ENCODE data around the gene GAN. TPM values are rescaled to one million over a fixed set of nuclear protein-coding genes. Genes with fewer than 3 reads are reported as not detected.

The GAN gene
- total and polyA plus RNA-seq, 10 of the 15 experiments (the other 5 are each of a cell fraction or from before 2014, with no cell fraction given), result 0.42 to 8.4 (median 2.5) TPM

GRCh38 chr16:81384006-81384405 is 69.2 kb downstream of the GAN start:
- CTCF ChIA-PET, result interaction anchor here (0.6 kb wide), 1 partner anchor 20 kb away, joined by 3 read pairs; no protein-coding TSS in a partner anchor
- BruUV-seq (replicated peaks), result no TSS peak

More at GRCh38 chr16:81384006-81384405, 69.2 kb downstream of the GAN start:
- Histone ChIP-seq H3K27me3 (replicated peaks in 1 of 2; ENCODE audit: control insufficient read depth in 2 of 2, insufficient read depth in 2 of 2, low read length in 1 of 2) (no peaks in the 10 kb centered on the region), H3K4me3 (no peak overlapping the region), H3K27ac (ENCODE audit: control insufficient read depth, insufficient read depth) (no peak overlapping the region), H2AFZ (ENCODE audit: control insufficient read depth, low read depth, low read length) (no peak overlapping the region), H3K79me2 (ENCODE audit: control insufficient read depth, insufficient read depth, low read length) (no peaks in the 10 kb centered on the region), H3K4me2 (ENCODE audit: control insufficient read depth, insufficient read depth) (no peak overlapping the region), H4K20me1 (ENCODE audit: control insufficient read depth, insufficient read depth) (no peaks in the 10 kb centered on the region), H3K9me3 (replicated peaks; ENCODE audit: control insufficient read depth, insufficient read depth, low read length) (no peaks in the 10 kb centered on the region), H3K9ac (ENCODE audit: control insufficient read depth, insufficient read depth, low read length) (no peak overlapping the region), H3K36me3 (ENCODE audit: control insufficient read depth in 2 of 2, insufficient read depth in 2 of 2, low read length in 1 of 2) (no peaks in the 10 kb centered on the region; a peak in 1 of 4 replicates), H3K4me1 (ENCODE audit: control insufficient read depth, insufficient read depth, low read length) (no peaks in the 10 kb centered on the region)
- ChIA-PET POLR2A (no interaction called here), RAD21 (ENCODE audit: unreplicated experiment) (no interaction called here), SMC1A (ENCODE audit: uncharacterized antibody, unreplicated experiment) (no interaction called here)
- DNase-seq (ENCODE audit: low read depth, low spot score), result no peak
- intact Hi-C loops (cut with micrococcal nuclease; ENCODE audit: unreplicated experiment) (no loop called here), in situ Hi-C loops (cut with MboI) (no loop called here)
- FAIRE-seq, result no peak
- TF ChIP-seq ZBTB33 (IDR thresholded peaks at IDR 0.05), result no peak
- no peak for TF ChIP-seq RAD51 (IDR thresholded peaks at IDR 0.05)
- TF ChIP-seq PAX8 (IDR thresholded peaks at IDR 0.05), result no peak
- TF ChIP-seq FOXK2 (IDR thresholded peaks at IDR 0.05), result no peak
- TF ChIP-seq MTA3 (IDR thresholded peaks at IDR 0.05; ENCODE audit: borderline replicate concordance, low read length), result no peak
- no peak for TF ChIP-seq BRCA1 (IDR thresholded peaks at IDR 0.05; ENCODE audit: low read depth, low read length)
- no peak for TF ChIP-seq BACH1 (IDR thresholded peaks at IDR 0.05; ENCODE audit: borderline replicate concordance)
- no peak for TF ChIP-seq NR2C2 (IDR thresholded peaks at IDR 0.05; ENCODE audit: borderline replicate concordance, control insufficient read depth, insufficient read length, low read depth)
- TF ChIP-seq STAT1 (conservative IDR thresholded peaks at IDR 0.05), result no peak
- ATAC-seq, result no peak
